KMS-11 (cell line): ENCODE measurements around the gene COX19.

ENCODE experiments used
- H2AFZ ChIP-seq: fragments of 200-600 bp; sonication (generic); 2 replicates; pipeline ENCODE4 v1.6.1; 2016; ENCODE audit warnings: antibody characterized with exemption, mixed run types, low read depth
- H3K27ac ChIP-seq: fragments of 200-600 bp; sonication (generic); 2 replicates; pipeline ENCODE4 v1.6.1; 2016; ENCODE audit warnings: mild to moderate bottlenecking, mixed run types
- H3K27me3 ChIP-seq: fragments of 200-600 bp; sonication (generic); 2 replicates; pipeline ENCODE4 v1.6.1; 2017; ENCODE audit warnings: mild to moderate bottlenecking, low read depth, mixed run types, moderate library complexity; ENCODE audit not compliant: insufficient read depth
- H3K36me3 ChIP-seq: fragments of 200-600 bp; sonication (generic); 2 replicates; pipeline ENCODE4 v1.6.1; 2017; ENCODE audit warnings: mild to moderate bottlenecking, mixed run types; ENCODE audit not compliant: insufficient read depth
- H3K4me1 ChIP-seq: fragments of 200-600 bp; sonication (generic); 2 replicates; pipeline ENCODE4 v1.6.1; 2016; ENCODE audit warnings: mild to moderate bottlenecking, low read depth, mixed run types; ENCODE audit not compliant: poor library complexity, severe bottlenecking
- H3K4me2 ChIP-seq: fragments of 200-600 bp; sonication (generic); 2 replicates; pipeline ENCODE4 v1.7.0; 2016; ENCODE audit warnings: mild to moderate bottlenecking, mixed run types
- H3K4me3 ChIP-seq: fragments of 200-600 bp; sonication (generic); IDR thresholded peaks from 2 replicates; pipeline ENCODE4 v1.6.1; 2017; ENCODE audit warnings: low read depth, low read length, mixed read lengths; ENCODE audit not compliant: insufficient read depth
- H3K79me2 ChIP-seq: fragments of 200-600 bp; sonication (generic); 2 replicates; pipeline ENCODE4 v1.6.1; 2016; ENCODE audit warnings: low read depth, mixed run types; ENCODE audit not compliant: insufficient read depth
- H3K9ac ChIP-seq: fragments of 200-600 bp; sonication (generic); 2 replicates; pipeline ENCODE4 v1.6.1; 2016; ENCODE audit warnings: mild to moderate bottlenecking, mixed run types
- H4K20me1 ChIP-seq: fragments of 200-600 bp; sonication (generic); 2 replicates; pipeline ENCODE4 v1.6.1; 2016; ENCODE audit warnings: mild to moderate bottlenecking, mixed run types; ENCODE audit not compliant: insufficient read depth
- CTCF ChIP-seq: fragments of 200-600 bp; sonication (generic); conservative IDR thresholded peaks from 2 replicates; pipeline ENCODE4 v1.6.1; 2017; ENCODE audit warnings: low read depth, mild to moderate bottlenecking, antibody characterized with exemption, low read length, moderate library complexity, mixed read lengths

The COX19 gene

DNA sequence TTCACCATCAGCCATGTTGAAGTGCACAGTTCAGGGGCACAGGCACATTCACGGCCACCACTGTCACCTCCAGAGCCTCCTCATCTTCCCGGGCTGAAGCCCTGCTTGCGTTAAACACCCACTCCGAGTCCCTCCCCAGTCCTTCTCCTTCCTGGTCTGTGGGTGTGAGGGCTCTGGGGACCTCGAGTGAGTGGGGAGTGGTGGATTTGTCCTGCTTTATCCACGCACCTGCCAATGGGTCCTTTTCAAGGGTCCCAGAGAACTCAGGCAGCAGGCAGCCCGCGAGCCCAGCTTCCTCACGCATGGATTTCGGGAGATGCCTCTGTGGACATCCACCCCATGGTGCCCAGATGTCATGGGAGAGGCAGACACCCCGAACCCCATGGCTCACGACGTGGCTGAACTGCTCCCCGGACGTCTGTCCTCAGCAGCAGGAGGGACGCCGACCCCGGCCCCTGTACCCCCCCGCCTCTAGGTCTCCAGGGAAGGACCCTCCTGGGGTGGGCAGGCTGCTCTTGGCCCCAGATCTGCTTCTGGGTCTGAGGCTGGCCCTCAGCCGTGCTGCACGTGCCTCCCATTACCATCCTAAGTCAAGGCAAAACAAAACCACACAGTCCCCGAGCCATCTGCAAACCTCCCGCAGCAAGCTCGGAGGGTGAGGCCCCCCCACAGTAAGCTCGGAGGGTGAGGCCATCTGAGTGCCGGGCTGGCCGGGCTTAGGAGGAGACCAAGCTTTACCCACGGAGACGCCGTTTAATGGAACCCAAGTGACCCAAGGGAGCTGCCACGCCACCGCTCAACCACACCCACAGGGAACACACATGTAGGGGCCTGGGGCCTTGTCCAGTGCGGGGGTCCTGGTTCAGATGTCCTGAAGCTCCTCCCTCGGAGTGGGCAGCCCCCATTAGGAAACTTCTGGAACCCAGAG is 16.6 kb upstream of the COX19 start:
- H3K4me1 ChIP-seq = peaks cover 3% of the 10 kb centered on the region
- no peak overlapping the region for H3K4me2 ChIP-seq
- H3K36me3 ChIP-seq = no peaks in the 10 kb centered on the region
- H3K9ac ChIP-seq = no peak overlapping the region
- TF ChIP-seq CTCF = no peak
- H2AFZ ChIP-seq = no peak overlapping the region
- no peaks in the 10 kb centered on the region for H3K79me2 ChIP-seq
- no peak overlapping the region for H3K27ac ChIP-seq
- no peak overlapping the region for H3K4me3 ChIP-seq
- no peaks in the 10 kb centered on the region for H4K20me1 ChIP-seq
- peaks cover 14% of the 10 kb centered on the region; the same call in 1 of the 2 replicates for H3K27me3 ChIP-seq

DNA sequence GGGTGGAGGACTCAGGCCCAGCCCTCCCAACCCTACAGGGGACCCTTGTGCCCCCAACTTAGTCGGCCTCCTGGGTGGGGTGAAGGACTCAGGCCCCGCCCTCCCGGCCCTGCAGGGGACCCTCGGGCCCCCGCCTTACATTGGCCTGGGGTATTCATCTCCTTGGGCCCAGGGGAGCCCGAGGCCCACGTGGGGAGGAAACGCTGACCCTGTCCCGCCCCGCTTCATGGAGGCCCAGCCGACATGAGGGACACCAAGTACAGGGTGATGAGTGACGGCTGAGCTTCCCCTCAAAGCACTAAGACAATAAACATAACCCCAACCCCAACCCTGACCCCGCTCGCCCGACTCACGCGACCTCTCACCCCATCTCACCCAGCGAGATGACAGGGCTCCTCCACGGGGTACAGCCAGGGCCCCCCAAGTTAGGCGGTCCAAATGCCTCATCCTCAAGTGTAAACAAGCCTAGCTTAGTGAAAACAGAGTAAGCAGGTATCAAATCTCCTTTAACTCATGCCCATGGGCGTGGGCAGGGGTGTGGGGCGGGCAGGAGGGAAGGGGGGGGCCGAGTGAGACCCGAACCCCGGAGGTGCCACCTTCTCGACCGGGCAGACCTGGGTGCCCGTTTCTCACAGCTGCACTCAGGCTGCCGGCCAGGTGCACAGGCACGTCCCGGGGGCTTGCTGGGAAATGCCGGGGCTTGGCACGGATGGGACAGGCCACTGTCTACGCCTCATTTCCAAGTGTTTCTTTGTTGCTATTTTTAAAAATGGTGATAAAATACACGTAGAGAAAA is 15.8 kb upstream of the COX19 start:
- Histone ChIP-seq H3K36me3 (no peaks in the 10 kb centered on the region), H3K4me3 (no peak overlapping the region), H3K4me1 (peaks cover 3% of the 10 kb centered on the region), H2AFZ (no peak overlapping the region), H3K9ac (no peak overlapping the region), H3K27me3 (peaks cover 22% of the 10 kb centered on the region; the same call in 1 of the 2 replicates), H3K4me2 (no peak overlapping the region), H3K79me2 (no peaks in the 10 kb centered on the region), H3K27ac (no peak overlapping the region), H4K20me1 (no peaks in the 10 kb centered on the region)
- no peak for TF ChIP-seq CTCF

GRCh38 chr7:990352-990932 is 15.1 kb upstream of the COX19 start:
- peaks cover 29% of the 10 kb centered on the region for H3K27me3 ChIP-seq
- H3K4me2 ChIP-seq = no peak overlapping the region
- H3K36me3 ChIP-seq = no peaks in the 10 kb centered on the region
- H3K4me1 ChIP-seq = peaks cover 3% of the 10 kb centered on the region
- no peaks in the 10 kb centered on the region for H4K20me1 ChIP-seq
- no peak for TF ChIP-seq CTCF
- H2AFZ ChIP-seq = no peak overlapping the region
- no peak overlapping the region for H3K27ac ChIP-seq
- no peak overlapping the region for H3K9ac ChIP-seq
- no peaks in the 10 kb centered on the region for H3K79me2 ChIP-seq
- no peak overlapping the region for H3K4me3 ChIP-seq

GRCh38 chr7:988963-989529 is 13.7 kb upstream of the COX19 start:
- H3K79me2 ChIP-seq = no peaks in the 10 kb centered on the region
- no peak overlapping the region for H3K27ac ChIP-seq
- H3K9ac ChIP-seq = no peak overlapping the region
- peaks cover 3% of the 10 kb centered on the region for H3K4me1 ChIP-seq
- H3K36me3 ChIP-seq = no peaks in the 10 kb centered on the region
- H3K27me3 ChIP-seq = peaks cover 40% of the 10 kb centered on the region
- TF ChIP-seq CTCF = no peak
- no peaks in the 10 kb centered on the region for H4K20me1 ChIP-seq
- no peak overlapping the region for H3K4me2 ChIP-seq
- no peak overlapping the region for H3K4me3 ChIP-seq
- no peak overlapping the region for H2AFZ ChIP-seq
